Measurements from ENCODE around the gene EXOSC7.
A peak's percentile ranks its signal among the peaks of the same experiment; 100 is the strongest.
"Not testable (repeated sequence)": the region's sequence is repeated elsewhere in the genome, so short reads cannot be mapped to it uniquely, and the experiment has no call there.

Gene EXOSC7

DNA sequence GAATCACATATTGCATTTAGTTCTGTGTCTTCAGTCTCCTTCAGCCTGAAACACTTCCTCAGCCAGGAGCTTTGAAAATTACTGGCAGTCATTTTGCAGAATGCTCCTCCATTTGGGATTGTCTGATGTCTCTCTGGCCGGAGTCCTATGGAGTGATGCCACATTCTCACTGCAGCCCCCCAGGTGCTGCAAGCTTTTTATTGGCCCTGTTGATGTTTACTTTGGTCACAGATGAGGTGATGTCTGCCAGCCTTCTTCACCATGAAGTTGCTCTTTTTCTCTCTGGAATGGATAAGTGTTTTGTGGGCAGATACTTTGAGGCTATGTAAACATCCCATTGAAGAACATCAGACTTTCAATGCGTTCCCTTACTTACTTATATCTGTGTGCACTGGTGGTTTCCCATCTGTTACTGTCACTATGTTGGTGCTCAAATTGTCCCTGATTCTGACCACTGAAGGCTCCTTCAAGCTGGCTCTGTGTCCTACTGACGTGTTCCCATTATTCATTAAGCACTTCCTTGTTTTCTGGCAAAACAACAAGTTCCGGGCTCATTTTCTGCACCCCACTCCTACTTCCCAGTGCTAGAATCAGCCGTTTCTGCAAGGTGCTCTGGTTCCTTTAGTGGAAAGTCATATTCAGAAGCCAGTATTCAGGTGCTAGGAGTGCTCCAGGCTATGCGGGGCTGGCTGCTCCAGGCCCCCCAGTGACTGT, 48.7 kb downstream of the EXOSC7 start:
- DNase-seq (ENCODE audit: low read depth in 3 of 3): no peak

DNA sequence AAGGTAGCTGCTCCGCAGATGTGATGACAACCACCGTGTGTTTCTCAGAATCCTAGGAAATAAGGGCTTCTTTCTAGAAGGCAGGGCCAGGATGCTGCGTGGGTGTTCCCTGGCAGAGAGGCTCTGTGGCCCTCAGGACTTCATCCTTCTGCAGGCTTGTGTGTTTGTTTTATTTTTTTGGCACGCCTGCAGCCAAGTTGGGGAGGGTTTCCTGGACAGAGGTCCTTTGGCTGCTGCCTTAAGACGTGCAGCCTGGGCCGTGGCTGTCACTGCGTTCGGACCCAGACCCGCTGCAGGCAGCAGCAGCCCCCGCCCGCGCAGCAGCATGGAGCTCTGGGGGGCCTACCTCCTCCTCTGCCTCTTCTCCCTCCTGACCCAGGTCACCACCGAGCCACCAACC, 50.0 kb downstream of the EXOSC7 start, which contains the start of gene CLEC3B:
Gene CLEC3B (plus strand): TSS at position 266 of the 400 bp plus-strand sequence. CDS start 60 bp downstream, at position 326.
- DNase-seq (ENCODE audit: low read depth in 3 of 3): no peak

DNA sequence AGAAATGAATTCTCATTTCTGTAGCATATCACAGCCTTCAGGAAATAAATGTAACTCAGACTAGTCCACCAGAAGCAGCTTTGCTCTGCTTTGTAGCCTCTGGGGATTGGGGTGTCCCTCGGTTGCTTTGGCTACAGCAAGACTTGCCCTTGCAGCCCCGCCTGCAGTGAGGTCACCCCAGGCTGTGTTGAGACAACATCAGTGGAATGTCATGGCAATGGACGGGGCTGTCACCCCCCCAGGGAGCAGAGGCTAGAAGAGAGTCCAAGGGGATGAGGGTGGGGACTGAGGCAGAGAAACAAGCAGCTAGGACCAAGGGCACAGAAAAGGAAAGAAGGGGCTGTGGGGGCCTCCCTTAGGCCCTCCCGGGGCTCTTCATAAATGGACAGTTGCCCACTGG, 50.9 kb downstream of the EXOSC7 start:
- DNase-seq (ENCODE audit: low read depth in 3 of 3): no peak

DNA sequence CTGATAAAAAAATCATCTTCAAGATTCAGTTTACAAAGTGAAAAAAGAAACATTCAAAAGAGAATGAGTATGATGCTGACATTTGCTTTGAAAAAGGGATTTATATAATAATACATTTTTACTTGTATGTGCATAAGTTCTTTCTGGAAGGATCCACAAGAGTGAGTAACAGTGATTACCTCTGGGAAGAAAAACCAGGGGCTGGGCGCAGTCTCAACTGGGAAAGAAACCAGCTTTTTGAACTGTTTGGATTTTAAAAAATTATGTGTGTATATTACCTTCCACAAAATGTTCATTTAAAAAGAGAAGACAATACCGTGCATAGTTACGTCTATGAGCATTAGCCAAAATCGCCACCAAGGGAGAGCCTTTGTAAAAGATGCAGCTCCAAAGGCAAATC, 51.4 kb downstream of the EXOSC7 start:
- no peak for DNase-seq (ENCODE audit: low read depth in 3 of 3)

DNA sequence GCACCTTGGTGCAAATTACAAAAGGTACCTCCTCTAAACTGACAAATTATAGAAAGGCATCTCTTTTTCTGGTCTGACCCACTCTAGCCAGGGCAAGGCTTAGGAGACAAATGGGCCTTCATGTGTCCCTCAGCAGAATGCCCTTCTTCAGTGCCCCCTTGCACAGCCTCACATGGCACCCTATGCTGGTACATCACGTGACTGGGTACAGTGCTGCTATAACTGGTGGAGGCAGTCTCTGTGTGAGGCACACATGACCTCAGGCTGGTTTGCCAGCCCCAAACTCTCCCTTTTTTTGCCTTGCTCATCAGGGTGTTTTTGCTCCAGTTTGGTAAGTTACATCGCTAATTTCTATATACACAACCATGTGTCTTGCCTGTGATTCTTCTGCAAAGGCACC, 53.2 kb downstream of the EXOSC7 start:
- no peak for DNase-seq (ENCODE audit: low read depth in 3 of 3)

DNA sequence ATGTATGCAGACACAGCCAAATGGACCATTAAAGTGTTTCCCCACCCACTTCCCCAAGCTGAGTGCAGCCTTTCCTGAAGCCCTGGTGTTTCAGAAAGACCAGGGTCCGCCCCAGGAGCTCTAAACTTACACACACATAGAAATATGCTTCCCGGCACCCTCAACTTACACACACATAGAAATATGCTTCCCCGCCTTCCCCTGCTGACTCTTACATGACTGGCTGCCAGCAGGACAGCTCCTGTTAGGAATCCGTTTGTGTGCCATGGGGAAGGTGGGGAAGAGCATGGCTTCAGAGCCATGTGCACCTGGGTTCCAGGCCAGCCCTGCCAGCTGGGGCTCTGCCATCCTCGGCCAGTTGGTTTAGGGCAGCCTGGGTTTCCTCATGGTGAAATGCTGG, 53.6 kb downstream of the EXOSC7 start:
- no peak for DNase-seq (ENCODE audit: low read depth in 3 of 3)

DNA sequence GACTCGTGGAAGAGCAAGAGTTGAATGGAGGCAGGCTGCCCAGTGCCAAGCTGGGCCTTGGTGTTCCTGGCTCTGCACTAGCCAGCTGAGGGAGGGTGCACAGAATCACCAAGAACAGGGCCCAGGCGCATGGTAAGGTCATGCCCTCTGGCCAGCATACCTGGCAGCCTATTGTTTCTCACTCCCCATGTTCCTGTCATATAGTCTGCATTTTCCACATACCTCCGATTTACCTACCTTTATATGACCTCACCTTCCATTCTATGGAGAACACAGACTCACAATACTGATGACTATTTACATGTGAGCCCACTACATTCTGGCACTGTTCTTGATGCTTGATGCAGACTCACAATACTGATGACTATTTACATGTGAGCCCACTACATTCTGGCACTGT, 55.5 kb downstream of the EXOSC7 start:
- no peak for DNase-seq (ENCODE audit: low read depth in 3 of 3)

DNA sequence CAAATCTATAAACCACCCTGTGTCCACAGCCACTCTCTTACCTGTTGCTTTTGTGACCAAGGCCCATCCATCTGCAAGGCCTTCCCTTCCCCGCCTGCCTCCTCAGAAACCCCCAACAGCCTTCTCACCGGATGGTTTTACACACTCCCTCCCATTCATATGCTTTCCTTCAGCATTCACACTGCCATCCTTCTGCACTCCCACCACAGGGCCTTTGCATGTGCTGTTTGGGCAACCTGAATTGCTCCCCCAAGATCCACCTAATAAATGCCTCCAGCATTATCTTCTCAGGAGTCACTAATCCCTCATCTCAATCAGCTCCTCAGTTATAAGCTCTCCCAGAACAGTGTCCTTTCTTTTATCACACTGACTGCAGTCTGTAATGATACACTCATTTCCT, 56.1 kb downstream of the EXOSC7 start:
- DNase-seq (ENCODE audit: low read depth in 3 of 3): no peak

DNA sequence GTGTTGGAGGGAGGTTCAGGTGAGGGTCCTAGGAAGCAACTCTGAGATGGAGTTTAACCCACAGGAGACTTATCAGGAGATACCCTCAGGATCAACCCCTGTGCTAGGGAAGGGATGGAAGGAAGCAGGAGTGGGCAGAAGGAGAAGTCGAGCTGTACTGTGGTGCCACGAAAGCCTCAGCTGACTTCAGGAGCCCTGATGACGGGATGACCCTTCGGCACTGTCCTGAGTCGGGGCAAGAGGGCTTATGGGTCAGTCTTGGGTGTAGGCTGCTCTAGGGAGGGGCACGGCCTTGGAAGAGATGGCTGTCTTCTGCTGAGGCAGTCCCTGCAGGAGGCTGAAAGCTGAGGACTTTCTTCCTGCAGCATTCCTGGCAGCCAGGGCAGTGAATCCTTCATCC, 57.7 kb downstream of the EXOSC7 start:
- no peak for DNase-seq (ENCODE audit: low read depth in 3 of 3)

DNA sequence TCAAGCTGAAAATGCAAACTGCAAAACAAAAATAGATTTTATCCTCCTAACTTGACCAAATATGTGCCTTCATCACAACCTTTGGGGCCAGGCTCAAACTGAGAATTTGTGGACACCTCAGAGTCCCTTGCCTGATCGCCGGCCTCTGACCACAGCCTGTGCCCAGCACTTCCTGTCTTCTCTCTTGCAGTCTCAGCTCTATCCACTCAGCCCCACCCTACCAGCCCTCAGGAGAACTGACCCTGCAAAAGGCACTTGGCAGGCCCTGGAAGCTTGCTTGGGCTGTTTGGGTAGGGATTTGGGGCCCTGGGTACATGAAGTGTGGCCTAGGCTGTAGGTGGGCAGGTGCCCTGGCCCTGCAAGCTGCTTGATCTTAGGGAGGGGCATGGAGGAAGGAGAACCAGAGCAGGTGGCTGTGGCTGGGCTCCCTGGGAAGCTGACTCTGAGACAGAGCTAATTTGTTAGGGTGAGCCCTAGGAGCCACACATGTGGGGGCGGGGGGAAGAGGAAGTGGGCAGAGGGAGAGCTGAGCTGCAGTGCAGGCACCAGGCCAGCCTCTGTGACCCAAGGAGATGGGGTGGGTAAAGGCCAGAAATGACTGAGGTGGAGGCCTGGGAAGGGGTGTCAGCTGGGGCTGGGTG, 58.7 kb downstream of the EXOSC7 start:
- DNase-seq (ENCODE audit: low read depth in 3 of 3): no peak

DNA sequence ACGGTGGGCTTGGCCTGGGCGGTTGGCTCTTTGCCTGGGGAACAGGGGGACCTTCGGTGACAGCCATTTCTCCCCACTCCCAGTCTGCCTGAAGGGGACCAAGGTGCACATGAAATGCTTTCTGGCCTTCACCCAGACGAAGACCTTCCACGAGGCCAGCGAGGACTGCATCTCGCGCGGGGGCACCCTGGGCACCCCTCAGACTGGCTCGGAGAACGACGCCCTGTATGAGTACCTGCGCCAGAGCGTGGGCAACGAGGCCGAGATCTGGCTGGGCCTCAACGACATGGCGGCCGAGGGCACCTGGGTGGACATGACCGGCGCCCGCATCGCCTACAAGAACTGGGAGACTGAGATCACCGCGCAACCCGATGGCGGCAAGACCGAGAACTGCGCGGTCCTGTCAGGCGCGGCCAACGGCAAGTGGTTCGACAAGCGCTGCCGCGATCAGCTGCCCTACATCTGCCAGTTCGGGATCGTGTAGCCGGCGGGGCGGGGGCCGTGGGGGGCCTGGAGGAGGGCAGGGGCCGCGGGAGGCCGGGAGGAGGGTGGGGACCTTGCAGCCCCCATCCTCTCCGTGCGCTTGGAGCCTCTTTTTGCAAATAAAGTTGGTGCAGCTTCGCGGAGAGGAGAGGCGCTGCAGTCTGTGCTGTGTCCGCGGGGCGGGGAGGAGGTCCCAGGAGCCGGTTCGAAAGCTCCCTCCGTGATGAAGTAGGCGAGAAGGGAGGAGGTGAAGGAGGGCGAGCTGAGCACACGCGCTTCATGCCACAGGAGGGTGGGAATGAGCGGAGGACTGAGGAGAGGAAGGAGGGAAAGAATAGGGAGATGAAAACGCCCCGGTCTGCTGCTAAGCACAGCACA, 59.6 kb downstream of the EXOSC7 start:
- no peak for DNase-seq (ENCODE audit: low read depth in 3 of 3)

DNA sequence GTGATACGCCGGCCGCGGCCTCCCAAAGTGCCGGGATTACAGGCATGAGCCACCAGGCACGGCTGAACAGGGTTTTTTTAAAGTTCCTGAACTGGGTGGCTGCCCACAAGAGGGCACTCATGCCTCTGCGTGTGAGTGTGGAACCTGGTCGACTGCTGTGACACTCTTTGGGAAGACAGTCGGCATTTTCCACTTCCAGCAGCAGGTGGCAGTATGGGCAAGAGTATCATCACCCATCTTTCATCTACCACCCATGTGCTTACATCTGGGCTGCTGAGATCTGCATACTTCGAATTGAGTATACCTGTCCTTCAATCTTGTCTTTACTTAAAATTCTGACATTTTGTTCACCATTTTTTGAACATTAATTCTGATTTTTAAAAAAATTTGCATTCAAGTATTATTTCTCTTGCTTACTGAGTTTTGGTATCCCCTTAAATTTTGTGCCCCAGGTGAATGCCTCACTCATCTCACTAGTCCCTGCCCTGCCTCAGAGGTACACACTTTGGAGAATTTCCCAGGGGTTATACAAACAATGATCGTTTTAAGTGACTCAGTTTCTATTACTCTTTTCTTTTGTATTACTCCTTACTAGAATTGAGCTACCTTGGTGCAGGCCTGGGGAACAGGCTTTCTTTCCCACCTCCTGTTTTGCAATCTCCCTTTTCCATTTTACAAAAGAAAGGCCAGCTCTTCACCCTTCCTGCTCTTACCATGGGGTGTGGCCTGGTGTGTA, 61.8 kb downstream of the EXOSC7 start:
- DNase-seq (ENCODE audit: low read depth in 3 of 3): peak; percentile 82 to 87 (median 86)

DNA sequence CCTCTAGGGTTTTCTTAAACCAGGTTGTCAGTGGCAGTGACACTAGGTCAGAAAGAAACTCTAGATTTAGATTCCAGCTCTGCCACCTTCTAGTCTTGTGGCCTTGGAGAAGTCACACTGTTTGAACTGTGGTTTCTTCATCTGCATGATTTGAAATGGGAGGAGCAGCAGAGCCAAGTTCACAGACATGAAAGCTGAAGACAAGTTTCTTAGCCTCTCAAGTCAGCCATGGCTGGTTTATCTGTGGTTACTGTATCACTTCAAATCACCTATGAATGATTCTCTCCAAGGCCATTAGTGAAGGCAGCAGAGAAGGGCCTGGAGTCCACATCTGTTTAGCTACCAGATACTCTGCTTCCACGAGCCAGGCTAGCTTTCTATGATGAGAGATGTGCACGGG, 65.6 kb downstream of the EXOSC7 start:
- no peak for DNase-seq (ENCODE audit: low read depth in 3 of 3)

DNA sequence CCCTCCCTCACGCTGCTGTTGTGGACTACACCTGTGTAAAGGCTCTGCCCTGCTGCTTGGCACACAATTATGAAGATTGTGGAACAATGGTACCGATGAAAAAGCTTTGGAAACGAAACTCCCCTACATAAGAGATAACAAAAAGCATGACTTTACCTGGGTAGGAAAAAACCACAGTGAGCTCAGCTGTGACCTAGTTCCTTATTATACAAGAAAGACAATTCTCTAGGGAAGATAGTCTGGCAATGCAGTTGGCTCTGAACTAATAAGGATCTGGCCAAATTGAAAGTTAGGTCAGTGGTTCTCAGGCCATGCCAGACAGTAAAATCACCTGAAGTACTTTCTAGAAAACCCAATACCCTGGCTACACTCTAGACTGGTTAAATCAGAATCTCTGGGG, 66.1 kb downstream of the EXOSC7 start:
- DNase-seq (ENCODE audit: low read depth in 3 of 3): no peak

DNA sequence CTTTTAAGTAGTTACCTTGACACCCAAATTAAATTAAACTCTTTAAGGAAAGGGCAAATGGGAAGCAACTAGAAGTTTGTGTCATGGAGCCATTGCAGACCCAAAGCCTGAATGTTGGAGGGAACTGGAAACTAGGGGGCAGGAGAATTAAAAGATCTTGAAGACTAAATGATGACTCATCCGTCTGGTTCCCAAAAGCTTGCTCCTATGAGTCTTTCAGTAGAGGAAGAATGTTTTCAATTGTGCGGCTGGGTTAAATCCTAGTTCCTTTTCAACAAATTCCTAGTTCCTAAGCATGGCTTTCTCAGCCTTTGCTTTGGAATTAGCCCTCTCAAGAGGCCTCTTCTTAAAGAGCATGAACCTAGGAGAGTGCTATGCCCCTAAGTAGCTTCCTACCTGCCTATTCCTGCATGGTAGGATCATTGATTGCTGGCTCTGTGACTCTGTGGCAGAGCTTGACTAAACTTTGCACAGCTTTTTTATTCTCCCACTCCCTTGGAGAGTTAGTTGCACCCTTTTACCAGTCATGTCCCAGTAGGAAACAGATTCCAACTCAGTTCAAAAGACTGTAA, 67.8 kb downstream of the EXOSC7 start:
- DNase-seq (ENCODE audit: low read depth in 3 of 3): no peak

DNA sequence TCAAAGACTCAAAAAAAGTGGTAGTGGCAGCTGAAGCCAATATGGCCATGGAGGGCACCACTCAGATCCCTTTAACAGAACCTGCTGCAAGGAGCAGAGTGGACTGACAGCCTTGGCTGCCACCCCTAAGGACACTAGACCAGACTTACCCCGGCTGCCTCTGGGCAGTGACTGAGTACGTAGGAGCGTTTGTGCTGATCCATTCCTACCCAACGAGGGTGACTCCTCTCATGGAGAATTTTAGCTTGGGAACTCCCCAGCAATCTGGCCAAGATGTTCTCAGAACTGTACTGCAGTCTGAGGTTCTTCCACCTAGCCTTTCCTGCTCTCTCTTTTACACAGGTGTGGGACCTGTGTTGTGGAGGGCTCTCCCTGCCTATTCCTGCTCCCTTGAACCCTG, 72.2 kb downstream of the EXOSC7 start:
- DNase-seq (ENCODE audit: low read depth in 3 of 3): no peak

DNA sequence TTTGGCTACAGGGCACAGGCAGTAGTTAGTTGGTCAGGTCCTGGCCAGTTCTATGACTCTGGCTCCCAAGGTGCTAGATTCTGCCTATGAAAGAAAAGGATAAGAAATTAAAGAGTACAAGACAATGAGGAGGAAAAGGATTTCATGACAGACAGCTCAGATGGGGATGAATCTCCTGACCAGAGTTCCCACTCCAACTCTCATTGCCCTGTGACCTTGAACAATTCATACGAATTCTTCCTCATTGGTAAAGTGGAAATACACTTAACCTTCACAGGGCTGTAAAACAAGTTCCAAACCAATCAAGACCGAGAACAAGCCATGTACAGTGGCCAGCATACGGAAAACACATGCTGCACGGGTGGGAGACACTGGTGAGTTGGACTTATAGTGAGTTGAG, 73.8 kb downstream of the EXOSC7 start:
- DNase-seq (ENCODE audit: low read depth in 3 of 3): no peak

DNA sequence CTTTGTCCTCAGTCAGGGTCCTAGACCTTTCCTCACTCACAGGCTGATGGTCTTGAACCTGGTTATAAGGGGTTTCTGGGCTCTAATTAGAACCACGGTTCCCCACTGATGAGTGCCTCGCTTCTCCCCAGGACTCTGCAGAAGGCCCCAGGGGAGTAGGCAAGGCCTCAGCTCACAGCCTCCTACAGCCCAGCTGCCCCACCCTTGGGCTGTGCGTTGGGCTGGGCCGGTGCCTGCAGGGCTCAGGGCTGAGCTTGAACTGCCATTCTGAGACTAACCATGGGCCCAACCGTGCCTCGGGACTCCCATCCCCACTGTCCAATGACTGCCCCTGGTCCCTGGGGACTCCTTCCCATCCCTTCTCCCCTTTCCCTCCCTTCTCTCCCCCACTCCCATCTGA, 75.6 kb downstream of the EXOSC7 start:
- DNase-seq (ENCODE audit: low read depth in 3 of 3): no peak

DNA sequence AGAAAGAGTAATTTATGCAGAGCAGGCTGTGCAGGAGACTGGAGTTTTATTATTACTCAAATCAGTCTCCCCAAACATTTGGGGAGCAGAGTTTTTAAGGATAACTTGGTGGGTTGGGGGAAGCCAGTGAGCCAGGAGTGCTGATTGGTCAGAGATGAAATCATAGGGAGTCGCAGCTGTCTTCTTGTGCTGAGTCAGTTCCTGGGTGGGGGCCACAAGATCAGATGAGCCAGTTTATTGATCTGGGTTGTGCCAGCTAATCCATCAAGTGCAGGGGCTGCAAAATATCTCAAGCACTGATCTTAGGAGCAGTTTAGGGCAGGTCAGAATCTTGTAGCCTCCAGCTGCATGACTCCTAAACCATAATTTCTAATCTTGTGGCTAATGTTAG, 77.8 kb downstream of the EXOSC7 start:
- DNase-seq (ENCODE audit: low read depth in 3 of 3): not testable (repeated sequence)

DNA sequence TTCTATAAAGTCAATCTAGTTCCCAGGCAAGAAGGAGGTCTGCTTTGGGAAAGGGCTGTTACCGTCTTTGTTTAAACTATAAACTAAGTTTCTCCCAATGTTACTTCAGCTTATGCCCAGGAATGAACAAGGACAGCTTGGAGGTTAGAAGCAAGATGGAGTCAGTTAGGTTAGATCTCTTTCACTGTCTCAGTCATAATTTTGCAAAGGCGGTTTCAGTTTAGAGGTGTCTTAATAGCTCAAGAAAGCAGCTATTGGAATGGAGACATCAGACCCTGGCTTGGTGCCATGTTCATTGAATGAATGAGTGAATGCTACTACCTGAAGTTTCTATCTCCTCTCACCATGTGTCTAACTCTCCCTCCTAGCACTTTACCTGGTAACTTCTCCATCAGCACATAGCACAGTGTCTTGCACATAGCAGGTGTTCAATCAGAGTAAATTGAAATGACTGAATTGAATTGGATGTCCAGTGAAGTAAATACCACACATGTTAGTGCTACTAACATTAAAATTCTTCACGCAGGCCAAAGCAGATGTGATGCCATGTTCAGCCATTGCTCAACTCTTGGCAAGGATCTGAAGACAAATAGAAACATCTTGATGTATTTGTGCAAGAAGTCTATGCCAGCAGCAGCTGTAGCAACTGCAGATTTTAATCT, 78.3 kb downstream of the EXOSC7 start:
- no peak for DNase-seq (ENCODE audit: low read depth in 3 of 3)

DNA sequence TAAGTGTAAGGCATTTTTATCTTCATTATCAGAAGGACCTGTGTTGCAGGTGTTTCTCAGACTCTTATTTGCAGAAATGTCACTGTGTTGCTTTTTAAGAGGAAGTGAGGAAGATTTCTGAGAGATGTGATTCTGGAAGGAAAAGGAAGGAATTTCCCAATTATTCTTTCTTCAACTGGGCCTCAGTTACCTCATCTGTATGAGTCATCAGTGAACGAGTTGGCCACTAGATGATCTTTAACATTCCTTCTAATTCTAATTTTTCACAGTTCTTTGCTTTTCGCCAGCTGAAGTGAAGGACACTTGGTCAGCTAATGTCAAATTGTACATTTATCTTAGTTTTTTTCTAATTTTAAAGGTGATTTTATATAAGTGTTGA, 79.0 kb downstream of the EXOSC7 start:
- no peak for DNase-seq (ENCODE audit: low read depth in 3 of 3)

Data from stimulated activated CD4-positive, alpha-beta T cell treated with anti-CD3 and anti-CD28 coated beads, TNF-alpha, amount 100 ng/mL, for 4 hours (primary cell).